ENCODE data around the gene KRT17.
"Not testable (repeated sequence)": the region's sequence is repeated elsewhere in the genome, so short reads cannot be mapped to it uniquely, and the experiment has no call there.

The KRT17 gene

DNA sequence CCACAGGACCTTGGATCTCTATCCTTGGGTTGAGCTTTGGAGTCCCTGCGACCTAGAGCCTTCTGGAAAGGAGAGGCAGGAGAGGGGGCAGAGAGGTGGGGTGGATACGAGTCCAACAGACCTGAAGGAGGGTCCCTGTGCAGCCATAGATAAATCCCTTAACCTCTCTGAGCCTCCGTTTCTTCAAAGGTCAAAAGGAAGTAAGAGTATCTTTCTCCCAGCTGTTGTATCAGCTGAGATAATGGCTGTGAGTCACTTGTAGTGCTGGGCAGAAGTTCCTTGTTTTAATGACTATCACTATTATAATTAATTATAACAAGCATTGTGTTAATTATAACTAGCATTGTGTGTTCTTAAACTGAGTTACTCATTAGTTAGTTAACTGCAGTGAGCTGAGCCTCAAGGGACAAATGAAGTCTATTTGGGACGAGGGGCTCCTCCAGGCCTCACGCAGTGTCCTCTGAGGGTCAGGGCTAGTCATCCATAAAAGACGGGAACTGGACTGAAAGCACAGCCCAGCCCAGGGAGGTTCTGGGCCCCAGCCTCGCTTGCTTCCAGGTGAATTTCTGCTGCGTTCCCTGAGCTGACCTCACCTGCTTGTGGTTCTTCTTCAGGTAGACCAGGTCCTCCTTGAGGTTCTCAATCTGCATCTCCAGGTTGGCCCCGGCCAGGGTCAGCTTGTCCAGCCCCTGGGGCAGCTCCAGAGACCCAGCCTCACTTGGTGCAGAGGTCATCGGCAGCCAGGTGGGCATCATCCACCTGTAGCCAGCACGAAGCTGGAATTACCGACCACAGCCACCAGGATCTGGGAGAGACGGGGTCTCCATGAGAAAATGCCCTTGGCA, 5.7 kb upstream of the KRT17 start:
- no peak for TF ChIP-seq EZH2phosphoT487 (IDR thresholded peaks at IDR 0.05; ENCODE audit: low read depth)
- TF ChIP-seq, protein P1, sequence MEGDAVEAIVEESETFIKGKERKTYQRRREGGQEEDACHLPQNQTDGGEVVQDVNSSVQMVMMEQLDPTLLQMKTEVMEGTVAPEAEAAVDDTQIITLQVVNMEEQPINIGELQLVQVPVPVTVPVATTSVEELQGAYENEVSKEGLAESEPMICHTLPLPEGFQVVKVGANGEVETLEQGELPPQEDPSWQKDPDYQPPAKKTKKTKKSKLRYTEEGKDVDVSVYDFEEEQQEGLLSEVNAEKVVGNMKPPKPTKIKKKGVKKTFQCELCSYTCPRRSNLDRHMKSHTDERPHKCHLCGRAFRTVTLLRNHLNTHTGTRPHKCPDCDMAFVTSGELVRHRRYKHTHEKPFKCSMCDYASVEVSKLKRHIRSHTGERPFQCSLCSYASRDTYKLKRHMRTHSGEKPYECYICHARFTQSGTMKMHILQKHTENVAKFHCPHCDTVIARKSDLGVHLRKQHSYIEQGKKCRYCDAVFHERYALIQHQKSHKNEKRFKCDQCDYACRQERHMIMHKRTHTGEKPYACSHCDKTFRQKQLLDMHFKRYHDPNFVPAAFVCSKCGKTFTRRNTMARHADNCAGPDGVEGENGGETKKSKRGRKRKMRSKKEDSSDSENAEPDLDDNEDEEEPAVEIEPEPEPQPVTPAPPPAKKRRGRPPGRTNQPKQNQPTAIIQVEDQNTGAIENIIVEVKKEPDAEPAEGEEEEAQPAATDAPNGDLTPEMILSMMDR (IDR thresholded peaks at IDR 0.05; ENCODE audit: low read depth, low read length) = no peak
- Histone ChIP-seq H3K9ac (ENCODE audit: low read length) (no peak overlapping the region), H3K4me2 (ENCODE audit: low read length) (no peak overlapping the region), H3K79me2 (ENCODE audit: low read length) (no peaks in the 10 kb centered on the region), H3K9me3 (ENCODE audit: insufficient read depth, low read length) (no peaks in the 10 kb centered on the region), H2AFZ (ENCODE audit: low read depth, low read length) (no peak overlapping the region), H3K36me3 (replicated peaks; ENCODE audit: low read depth, low read length) (no peaks in the 10 kb centered on the region), H4K20me1 (ENCODE audit: insufficient read depth, low read length) (no peaks in the 10 kb centered on the region), H3K4me1 (ENCODE audit: low read length) (no peaks in the 10 kb centered on the region), H3K27me3 (ENCODE audit: low read depth, low read length) (no peaks in the 10 kb centered on the region), H3K27ac (ENCODE audit: low read length) (no peak overlapping the region), H3K4me3 (ENCODE audit: low read length) (no peak overlapping the region)

DNA sequence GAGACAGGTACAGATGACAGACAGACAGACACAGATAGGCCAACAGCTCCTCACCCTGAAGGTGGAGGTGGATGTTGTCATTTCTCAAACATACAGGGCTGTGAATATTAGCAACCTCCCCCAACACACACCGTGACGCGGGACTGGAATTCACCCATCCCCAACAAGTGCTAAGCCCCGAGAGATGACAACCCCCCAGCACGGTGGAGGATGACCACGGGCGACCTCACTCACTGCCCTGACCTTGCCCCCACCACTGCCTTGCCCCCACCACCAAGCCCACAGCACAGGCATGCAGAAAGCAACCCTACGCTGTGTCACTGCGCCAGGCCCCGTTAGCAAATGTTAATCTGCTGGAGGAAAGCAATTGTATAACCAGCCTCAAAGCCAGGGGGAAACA, 4.9 kb upstream of the KRT17 start:
- Histone ChIP-seq H3K9ac (ENCODE audit: low read length) (no peak overlapping the region), H3K4me2 (ENCODE audit: low read length) (no peak overlapping the region), H2AFZ (ENCODE audit: low read depth, low read length) (no peak overlapping the region), H3K4me3 (ENCODE audit: low read length) (no peak overlapping the region), H3K79me2 (ENCODE audit: low read length) (no peaks in the 10 kb centered on the region), H3K36me3 (replicated peaks; ENCODE audit: low read depth, low read length) (no peaks in the 10 kb centered on the region), H3K27ac (ENCODE audit: low read length) (no peak overlapping the region), H3K27me3 (ENCODE audit: low read depth, low read length) (no peaks in the 10 kb centered on the region), H3K4me1 (ENCODE audit: low read length) (no peaks in the 10 kb centered on the region), H4K20me1 (ENCODE audit: insufficient read depth, low read length) (no peaks in the 10 kb centered on the region), H3K9me3 (ENCODE audit: insufficient read depth, low read length) (no peaks in the 10 kb centered on the region)
- TF ChIP-seq, protein P1 (IDR thresholded peaks at IDR 0.05; ENCODE audit: low read depth, low read length) = no peak
- TF ChIP-seq EZH2phosphoT487 (IDR thresholded peaks at IDR 0.05; ENCODE audit: low read depth) = no peak

DNA sequence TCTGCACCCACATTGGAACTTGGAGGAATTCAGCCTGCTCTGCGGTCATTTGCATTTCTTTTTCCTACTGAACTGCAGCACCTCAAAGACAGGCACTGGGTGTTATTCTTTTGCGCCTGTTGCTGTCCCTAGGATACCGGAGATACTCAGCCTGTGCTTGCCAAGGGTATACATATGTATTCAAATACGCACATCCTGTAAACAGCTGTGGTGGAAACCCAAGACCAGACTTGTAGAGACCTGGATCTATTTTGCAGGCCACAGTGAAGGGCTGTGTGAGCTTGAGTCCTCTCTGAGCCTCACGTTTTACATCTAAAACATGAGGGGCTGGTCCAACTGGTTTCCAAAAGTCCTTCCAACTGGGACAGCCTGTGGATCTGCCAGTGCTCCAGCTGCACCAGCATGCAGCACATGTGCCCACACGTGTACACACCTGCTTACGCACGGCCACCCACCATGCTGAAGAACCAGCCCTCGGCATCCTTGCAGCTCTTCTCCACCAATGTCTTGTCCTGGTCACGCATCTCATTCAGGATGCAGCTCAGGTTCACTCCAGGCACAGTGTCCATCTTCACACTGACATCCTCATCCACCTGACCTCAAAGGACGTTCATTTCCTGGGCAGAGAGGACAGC, 4.4 kb upstream of the KRT17 start:
- not testable (repeated sequence) for H3K4me3 ChIP-seq (ENCODE audit: low read length); H4K20me1 ChIP-seq (ENCODE audit: insufficient read depth, low read length); H3K9ac ChIP-seq (ENCODE audit: low read length); H3K79me2 ChIP-seq (ENCODE audit: low read length); H3K27ac ChIP-seq (ENCODE audit: low read length); H3K36me3 ChIP-seq (replicated peaks; ENCODE audit: low read depth, low read length); H3K4me1 ChIP-seq (ENCODE audit: low read length); H3K27me3 ChIP-seq (ENCODE audit: low read depth, low read length); H3K4me2 ChIP-seq (ENCODE audit: low read length); H3K9me3 ChIP-seq (ENCODE audit: insufficient read depth, low read length); H2AFZ ChIP-seq (ENCODE audit: low read depth, low read length)

DNA sequence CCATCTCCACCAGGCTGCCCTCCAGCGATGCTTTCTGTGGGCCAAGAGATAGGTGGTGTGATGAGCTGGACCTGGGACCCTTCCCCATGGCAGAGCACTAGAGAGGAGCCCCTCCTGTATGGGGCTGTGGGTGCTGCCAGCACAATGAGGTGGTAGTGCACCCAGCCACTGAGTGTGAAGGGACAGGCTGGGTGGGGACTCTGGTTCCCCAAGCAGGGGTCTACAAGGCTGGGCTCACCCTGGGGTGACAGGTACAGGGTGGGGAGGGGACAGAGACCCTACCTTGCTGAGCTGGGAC, 3.6 kb upstream of the KRT17 start:
- not testable (repeated sequence) for H2AFZ ChIP-seq (ENCODE audit: low read depth, low read length); H3K4me3 ChIP-seq (ENCODE audit: low read length); H3K4me1 ChIP-seq (ENCODE audit: low read length); H3K79me2 ChIP-seq (ENCODE audit: low read length); H3K9me3 ChIP-seq (ENCODE audit: insufficient read depth, low read length); H3K27me3 ChIP-seq (ENCODE audit: low read depth, low read length); H3K27ac ChIP-seq (ENCODE audit: low read length); H3K36me3 ChIP-seq (replicated peaks; ENCODE audit: low read depth, low read length); H3K9ac ChIP-seq (ENCODE audit: low read length); H3K4me2 ChIP-seq (ENCODE audit: low read length); H4K20me1 ChIP-seq (ENCODE audit: insufficient read depth, low read length)

DNA sequence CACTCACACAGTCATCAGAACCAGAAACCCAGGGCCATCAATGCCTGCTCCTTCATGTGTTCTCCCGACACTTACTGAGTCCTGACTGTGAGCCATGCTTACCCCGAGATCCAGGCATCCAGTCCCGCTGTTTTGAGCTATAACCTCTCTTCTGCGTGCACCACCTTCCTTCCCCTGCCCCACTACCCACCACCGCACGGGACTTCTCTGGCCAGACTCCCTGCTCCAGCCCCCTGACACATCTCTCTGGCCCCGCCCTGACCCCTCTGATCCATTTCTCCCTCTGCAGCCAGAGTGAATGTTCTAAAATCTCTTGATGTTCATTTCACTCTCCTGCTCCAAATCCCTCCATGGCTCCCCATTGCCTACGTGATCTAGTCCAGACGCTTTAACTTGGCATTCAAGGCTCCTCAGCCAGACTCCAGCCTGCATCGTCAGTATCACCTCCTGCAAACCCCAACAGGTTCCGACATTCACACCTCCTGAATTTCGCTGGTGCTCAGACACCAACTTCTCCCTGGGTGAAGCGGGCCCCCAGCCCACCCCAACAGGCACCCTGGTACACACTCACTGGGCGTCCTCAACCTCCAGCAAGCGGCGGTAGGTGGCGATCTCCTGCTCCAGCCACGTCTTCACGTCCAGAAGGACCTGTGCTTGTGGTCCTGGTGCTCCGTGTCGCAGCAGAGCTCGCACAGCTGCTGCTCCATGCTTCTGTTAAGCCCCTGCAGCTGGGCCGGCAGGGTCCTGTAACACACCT, 3.1 kb upstream of the KRT17 start:
- no peak for TF ChIP-seq EZH2phosphoT487 (IDR thresholded peaks at IDR 0.05; ENCODE audit: low read depth)
- H3K4me1 ChIP-seq (ENCODE audit: low read length) = no peaks in the 10 kb centered on the region
- H2AFZ ChIP-seq (ENCODE audit: low read depth, low read length) = no peak overlapping the region
- no peak overlapping the region for H3K4me2 ChIP-seq (ENCODE audit: low read length)
- no peaks in the 10 kb centered on the region for H3K9me3 ChIP-seq (ENCODE audit: insufficient read depth, low read length)
- H3K9ac ChIP-seq (ENCODE audit: low read length) = no peak overlapping the region
- no peaks in the 10 kb centered on the region for H3K79me2 ChIP-seq (ENCODE audit: low read length)
- no peaks in the 10 kb centered on the region for H4K20me1 ChIP-seq (ENCODE audit: insufficient read depth, low read length)
- no peak overlapping the region for H3K27ac ChIP-seq (ENCODE audit: low read length)
- no peak overlapping the region for H3K4me3 ChIP-seq (ENCODE audit: low read length)
- H3K27me3 ChIP-seq (ENCODE audit: low read depth, low read length) = 0 out of 2 replicates have a peak, but pooled peaks cover 4% of the 10 kb centered on the region
- no peaks in the 10 kb centered on the region for H3K36me3 ChIP-seq (replicated peaks; ENCODE audit: low read depth, low read length)

DNA sequence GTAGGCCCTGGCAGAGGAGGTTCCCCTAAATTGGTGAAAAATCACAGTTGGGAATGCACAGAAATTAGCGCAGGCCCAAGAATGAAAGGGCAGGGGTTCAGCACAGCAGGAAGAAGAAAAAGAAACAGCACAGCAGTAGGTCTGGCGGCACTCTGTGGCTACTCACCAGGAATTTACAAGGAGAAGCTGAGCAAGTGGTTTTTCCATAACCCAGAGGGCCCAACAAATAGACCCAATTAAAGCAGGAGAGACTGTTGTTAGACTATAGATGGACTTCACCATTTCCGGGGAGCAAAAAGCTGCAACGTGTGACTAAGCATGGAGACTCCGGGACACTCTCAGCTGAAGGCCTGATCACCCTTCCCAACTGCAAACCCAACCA, 2.5 kb upstream of the KRT17 start:
- not testable (repeated sequence) for H3K9me3 ChIP-seq (ENCODE audit: insufficient read depth, low read length); H3K9ac ChIP-seq (ENCODE audit: low read length); H3K79me2 ChIP-seq (ENCODE audit: low read length); H3K36me3 ChIP-seq (replicated peaks; ENCODE audit: low read depth, low read length); H3K4me1 ChIP-seq (ENCODE audit: low read length); H4K20me1 ChIP-seq (ENCODE audit: insufficient read depth, low read length); H3K4me2 ChIP-seq (ENCODE audit: low read length); H3K27me3 ChIP-seq (ENCODE audit: low read depth, low read length); H3K4me3 ChIP-seq (ENCODE audit: low read length); H2AFZ ChIP-seq (ENCODE audit: low read depth, low read length); H3K27ac ChIP-seq (ENCODE audit: low read length)

DNA sequence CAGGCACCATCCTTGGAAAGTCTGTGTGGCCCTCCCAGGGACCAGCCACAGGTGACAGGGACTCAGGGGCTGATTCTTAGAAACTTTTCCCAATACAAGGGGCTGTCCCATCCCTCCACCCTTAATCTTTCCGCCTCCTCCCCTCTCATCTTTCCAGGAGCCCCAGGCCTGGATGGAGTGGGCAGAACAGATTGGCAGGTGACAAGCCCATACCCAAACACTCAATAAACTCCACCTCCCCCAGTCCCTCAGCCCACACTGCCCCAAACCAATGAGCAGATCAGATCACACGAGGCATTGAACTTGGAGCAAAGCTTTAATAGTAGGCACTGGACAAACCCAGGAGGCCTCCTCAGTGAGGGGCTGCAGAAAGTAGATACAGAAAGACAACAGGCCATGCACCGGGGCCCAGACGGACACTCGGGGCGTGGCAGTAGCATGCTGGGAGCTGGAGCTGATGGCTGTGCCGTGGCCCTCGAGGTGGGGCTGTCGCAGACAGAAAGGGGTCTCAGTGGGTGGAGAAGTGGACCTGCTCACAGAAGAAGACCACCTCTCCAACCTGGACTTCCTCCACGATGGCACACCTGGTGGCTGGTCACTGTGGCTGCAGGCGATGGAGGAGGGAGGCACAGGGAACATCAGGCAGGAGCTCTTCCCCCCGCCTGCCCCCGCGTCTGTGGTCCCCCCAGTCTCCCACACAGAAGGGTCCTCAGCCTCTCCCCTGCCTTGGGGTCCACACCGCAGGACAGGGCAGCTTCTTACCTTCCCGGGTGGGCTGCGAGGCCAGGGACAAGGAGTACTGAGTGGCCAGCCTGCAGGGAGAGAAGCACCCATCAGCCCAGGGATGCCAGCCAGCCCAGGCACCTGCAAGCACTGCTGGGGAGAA, 1.9 kb upstream of the KRT17 start:
- H3K4me2 ChIP-seq (ENCODE audit: low read length); H3K27ac ChIP-seq (ENCODE audit: low read length); H3K79me2 ChIP-seq (ENCODE audit: low read length); H3K27me3 ChIP-seq (ENCODE audit: low read depth, low read length); H3K36me3 ChIP-seq (replicated peaks; ENCODE audit: low read depth, low read length); H2AFZ ChIP-seq (ENCODE audit: low read depth, low read length); H3K9me3 ChIP-seq (ENCODE audit: insufficient read depth, low read length); H4K20me1 ChIP-seq (ENCODE audit: insufficient read depth, low read length); H3K4me3 ChIP-seq (ENCODE audit: low read length); H3K9ac ChIP-seq (ENCODE audit: low read length); H3K4me1 ChIP-seq (ENCODE audit: low read length): not testable (repeated sequence)

Measured in OCI-LY3 (cell line).